Stimulated activated CD4-positive, alpha-beta T cell treated with anti-CD3 and anti-CD28 coated beads, Interleukin-15, amount 100 ng/mL, for 48 hours (primary cell): ENCODE results near the gene OCIAD1.
"Not testable (repeated sequence)": the region's sequence is repeated elsewhere in the genome, so short reads cannot be mapped to it uniquely, and the experiment has no call there.

ENCODE experiments used
- DNase-seq, 2 donors: peaks; one replicate each; pipeline ENCODE4 v3.0.0-alpha.2; 2020; ENCODE audit warnings: low read depth in 2 of 2

OCIAD1 gene

DNA sequence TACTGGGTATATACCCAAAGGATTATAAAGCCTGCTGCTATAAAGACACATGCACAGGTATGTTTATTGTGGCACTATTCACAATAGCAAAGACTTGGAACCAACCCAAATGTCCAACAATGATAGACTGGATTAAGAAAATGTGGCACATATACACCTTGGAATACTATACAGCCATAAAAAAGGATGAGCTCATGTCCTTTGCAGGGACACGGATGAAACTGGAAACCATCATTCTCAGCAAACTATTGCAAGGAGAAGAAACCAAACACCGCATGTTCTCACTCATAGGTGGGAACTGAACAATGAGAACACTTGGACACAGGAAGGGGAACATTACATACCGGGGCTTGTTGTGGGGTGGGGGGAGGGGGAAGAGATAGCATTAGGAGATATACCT, 58.9 kb downstream of the OCIAD1 start:
- DNase-seq, result not testable (repeated sequence)

DNA sequence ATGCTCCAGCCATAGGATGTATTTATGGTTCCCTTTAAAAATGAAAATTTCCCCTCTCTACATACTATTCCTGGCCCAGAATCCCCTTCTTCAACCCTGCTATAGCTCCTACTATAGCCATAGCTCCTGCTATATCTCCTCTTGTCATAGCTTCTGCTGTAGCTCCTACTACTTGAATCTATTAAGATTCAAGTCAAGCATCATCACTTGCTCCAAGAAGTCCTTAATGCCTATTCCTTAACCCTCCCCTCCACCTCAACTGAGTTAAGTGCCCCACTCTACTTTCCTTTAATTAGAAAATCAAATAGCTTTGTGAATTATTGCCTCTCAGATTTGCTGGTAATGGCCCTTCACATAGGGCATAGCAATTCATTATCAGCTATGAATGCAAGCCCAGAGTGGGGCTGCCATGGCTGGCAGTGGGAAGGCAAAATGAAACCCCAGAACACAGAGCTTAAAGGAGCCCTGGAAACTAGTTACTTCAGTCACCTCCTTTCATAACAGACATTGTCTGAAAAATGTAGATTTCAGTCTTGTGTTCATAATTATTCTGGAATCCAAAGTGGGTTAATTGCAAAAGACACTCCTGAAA, 60.2 kb downstream of the OCIAD1 start:
- DNase-seq, result no peak

DNA sequence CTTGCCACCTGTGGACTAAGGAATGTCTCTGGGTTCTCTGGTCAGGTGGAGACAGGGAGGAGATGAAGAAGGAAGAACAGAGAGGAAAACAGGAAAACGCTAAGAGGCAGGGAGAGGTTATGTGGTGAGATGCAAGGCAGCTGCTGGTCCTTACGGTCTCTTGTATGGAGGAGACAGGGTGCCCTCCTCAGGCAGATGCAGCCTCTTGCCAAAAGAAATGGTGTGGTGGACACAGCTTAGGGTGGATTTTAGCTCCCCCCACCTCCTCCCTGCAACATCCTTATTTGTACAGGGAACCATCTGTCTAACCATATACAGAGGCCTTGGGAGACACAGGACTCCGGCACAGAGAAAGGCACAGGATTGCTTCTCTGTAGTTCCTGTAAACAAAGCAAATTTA, 66.0 kb downstream of the OCIAD1 start:
- DNase-seq, result no peak

DNA sequence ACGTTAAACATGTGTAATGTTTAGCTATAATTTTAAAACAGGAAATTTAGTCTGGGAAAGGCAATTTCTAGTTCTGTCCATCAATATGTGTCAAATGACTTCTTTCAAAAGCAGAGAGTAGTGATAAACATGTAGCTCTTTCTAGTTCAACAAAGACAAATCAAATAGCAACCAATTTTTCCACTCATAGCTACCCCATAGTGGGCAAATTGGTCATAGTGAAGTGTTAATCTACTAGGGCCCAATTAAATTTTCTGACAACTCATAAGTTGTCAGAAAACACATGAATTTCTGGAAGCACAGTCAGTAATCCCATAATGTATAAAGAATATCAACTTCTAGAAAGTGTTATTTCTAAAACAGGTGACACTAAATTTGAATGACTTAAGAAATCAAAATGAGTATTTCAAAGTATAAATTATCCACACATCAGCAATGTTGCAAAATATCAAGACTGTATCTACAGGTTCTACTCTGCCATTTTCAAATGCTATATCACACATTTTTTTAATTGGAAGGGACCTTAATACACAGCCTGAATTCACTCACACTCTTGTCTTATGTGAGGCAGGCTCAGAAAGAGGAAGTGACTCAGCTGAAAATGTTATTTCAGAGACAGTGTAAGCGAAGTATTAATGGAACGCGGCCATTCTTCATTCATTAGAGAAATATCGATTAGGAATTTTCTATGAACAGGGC, 68.0 kb downstream of the OCIAD1 start:
- no peak for DNase-seq

DNA sequence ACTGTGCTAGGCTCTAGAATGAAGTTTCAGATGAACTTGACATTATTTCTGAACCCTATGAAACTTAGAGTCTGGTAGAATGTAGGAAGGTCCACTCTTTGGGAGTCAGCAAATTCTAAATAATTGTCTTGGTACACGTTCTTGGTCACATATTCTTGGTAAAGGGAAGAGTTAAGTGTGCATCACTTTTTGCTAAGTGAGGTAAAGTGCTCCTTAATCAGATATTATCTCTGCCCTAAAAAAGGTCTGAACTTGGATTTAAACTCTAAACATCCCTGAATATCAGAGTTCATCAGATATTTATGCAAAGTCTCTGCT, 68.5 kb downstream of the OCIAD1 start:
- DNase-seq, result no peak

DNA sequence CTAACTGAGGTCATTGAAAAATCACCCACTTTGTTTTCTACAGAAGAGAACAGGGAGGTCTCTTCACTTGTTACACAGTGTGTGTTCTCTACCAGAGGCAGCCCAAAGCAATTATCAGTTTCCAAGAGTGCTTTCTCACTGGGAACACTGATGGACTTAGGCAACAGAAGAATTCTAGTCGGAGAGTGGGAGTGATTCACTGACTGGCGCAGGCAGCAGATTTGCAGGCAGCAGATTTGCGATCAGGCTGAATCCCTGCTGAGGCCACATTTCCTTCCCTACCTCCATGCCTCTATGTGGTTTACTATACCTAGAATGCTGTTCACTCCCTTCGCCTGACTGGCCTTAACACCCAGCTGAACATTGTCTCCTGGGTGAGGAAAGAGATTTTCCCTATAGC, 69.1 kb downstream of the OCIAD1 start:
- DNase-seq, result no peak

DNA sequence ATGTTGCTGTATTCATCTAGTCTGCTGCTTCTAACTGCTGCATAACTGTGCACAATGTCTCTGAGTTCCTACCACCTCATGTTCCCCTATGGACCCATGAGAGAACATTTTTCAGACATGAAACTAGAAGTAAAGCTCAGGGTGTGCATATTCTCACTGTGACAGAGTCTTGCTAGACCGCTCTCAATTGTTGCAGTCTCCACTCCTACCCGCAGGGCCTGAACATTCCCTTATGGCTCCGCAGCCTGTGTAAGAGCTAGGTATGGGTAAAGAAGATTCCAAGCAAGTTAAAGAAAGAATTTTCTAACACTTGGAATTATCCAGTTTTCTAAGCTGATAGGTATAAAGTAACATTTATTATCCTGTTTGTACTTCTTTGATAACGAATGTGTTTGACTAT, 70.3 kb downstream of the OCIAD1 start:
- no peak for DNase-seq

DNA sequence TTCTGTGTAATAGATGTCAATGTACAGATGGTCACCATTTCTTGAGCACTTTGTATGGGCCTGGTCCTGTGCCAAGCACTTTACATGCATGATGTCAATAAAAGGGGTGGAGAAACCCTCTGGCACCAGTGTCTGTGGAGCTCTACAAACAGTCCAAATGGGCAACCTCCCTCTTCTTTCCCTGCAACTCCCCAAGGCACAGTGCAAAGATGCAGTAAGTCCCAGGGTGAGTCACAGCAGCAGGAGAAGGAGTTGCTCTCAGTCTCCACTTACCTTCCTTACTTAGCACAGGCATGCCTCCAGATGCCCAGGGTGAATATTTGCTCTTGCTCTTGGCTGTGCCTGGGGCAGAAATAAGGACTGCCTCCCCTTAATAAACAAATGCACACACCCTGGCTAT, 71.4 kb downstream of the OCIAD1 start:
- DNase-seq, result no peak

DNA sequence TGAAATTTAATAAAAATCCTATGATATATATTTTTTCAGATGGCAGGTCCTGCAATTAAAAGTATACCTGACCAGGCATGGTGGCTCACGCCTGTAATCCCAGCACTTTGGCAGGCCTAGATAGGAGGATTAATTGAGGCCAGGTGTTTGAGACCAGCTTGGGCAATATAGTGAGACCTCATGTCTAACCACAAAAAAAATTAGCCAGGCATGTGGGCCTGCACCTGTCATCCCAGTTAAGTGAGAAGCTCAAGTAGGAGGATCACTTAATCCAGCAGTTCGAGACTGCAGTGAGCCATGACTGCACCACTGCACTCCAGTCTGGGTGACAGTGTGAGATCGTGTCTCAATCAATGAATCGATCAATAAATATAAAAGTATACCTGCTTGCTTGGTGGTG, 73.2 kb downstream of the OCIAD1 start:
- no peak for DNase-seq

DNA sequence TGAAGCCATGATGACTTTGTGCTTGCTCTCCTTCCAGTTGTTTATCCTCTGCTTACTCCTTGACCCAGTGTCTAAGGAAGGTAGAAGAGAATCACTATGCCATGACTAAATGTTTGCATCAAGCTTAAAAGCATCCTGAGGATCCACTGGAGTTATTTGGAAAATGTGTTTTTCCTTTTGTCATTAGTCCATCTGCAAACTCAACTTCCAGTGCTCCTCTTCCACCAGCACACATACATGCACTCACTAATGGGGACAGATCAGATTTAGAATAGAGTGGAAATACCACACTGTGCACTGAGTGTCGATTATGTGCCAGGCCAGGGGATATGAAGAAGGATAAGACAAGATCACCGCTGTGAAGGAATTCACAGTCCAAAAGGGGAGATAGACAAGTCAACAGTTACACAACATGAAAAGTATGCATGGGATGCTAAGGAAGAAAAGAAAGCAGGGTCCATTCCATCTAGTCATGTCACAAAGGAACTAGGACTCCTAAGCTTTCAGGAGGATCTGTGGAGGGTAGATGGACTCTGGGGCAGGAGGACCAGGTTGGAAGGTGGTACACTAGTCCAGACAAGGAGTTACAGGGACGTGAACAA, 73.8 kb downstream of the OCIAD1 start:
- DNase-seq, result no peak

DNA sequence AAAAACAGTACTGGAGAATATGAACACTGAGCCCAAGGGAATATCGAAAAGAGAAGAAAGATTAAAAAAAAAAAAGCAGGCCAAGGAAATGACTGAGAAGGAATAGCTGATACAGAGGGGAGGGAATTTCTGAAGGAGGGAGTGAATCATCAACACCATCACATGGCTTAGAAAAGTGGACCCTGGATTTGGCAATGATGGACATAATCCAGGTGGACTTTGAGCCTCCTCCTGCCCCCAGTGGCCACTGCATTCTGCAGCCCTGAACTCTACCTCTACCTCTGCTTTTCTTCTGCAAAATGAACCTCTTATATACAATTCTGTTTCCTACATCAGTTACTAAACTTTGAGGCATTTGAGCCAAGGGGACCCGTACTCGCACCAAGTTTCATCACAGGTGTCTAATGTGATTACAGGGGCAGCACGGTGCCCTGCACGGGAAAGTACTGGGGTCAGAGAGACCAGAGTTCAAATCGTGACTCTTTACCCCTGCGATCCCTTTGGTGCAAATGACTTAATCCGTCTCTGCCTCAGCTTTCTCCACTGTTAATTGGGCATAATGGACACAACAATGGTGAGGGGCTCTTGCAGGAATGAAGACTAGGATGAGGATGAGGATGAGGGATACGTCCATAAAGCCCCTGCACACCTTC, 74.6 kb downstream of the OCIAD1 start:
- no peak for DNase-seq

DNA sequence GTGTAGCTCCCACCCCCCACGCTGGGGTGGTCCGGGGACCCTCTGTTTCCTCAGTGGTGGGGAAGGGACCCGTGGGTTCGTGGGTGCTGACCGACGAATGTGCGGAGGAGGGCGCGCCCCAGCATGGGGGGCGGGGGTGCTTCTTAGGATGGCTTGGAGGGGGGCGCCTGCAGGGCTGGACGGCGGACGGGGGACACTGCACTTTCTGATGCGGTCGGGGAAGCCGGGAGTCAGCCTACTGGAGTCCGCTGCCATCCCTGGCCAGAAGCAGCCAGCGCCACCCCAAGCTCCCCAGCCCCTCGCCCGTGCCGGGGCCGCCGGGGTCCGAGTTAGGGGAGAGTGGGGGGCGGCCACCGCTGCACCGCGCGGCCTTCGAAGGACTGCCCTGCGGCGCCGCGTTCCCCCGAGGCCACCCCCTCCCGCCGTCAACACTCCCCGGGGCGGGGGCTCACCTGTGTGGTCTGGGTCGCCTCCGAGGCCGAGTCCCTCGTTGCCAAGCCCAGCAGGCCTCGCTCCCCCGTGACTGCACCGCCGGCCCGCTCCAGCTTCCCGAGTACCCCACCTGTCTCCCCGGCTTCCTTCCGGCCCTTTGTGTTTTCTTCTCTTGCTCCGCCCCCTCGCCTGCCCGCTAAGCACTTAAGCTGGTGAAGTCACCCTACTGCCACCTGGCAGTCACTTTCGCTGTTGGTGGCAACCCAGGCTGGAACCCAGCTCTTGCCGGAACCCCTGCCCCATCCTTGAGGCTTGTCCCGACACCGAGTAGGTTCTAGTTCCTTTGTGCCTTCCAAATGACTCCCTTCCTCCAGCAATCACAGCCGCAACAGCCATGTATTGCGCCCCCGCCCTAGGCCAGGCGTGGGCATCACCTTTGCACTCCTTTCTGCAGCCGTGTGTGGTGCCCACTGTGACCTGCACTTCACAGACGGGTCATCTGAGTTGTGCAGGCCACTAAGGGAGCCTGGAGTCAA, 75.6 kb downstream of the OCIAD1 start, which contains the start of gene OCIAD2:
Gene OCIAD2, minus strand, starts transcription at position 569 of the 968 bp plus-strand sequence. CDS start 2,225 bp downstream, outside the sequence.
- peak; percentile 70 to 73 for DNase-seq

DNA sequence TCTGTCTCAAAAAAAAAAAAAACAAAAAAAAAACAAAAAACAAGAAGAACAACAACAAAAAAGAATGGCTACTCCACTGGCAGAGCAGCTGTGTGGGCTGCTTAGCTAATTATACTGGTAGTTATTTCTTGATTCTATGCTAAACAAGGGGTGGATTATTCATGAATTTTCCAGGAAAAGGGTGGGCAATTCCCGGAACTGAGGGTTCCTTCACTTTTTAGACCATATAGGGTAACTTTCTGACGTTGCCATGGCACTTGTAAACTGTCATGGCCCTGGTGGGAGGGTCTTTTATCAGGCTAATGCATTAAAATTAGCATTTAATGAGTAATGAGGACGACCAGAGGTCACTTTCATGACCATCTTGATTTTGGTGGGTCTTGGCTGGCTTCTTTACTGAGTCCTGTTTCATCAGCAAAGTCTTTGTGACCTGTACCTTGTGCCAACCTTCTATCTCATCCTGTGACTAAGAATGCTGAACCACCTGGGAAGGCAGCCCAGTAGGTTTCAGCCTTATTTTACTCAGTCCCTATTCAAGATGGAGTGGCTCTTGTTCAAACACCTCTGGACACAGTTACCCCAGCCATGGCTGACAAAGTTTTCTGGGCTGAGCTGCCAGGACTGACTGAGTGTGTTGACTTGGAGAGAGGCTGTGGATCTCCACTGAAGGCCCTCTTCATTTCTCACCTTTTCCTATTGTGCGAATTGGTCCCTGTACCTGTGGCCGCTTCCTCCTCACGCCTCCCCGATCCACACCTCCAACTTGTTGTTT, 77.0 kb downstream of the OCIAD1 start:
- no peak for DNase-seq

DNA sequence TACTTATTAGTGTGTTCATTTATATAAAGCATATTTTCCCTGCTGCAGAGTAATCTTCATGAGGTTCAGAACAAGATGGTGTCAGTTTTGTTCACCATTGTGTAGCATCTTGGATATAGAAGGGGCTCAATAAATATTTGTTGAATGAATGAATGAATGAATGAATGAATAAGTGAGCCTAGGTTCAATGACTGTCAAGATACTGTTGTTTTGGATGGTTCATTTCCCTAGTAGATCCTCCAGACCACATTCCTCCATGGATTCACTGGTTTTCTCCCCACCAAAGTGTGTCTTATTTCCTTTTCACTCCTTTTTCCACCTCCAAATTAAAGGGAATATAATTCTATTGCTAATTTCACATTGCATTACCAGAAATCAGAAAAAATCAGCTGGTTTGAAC, 77.8 kb downstream of the OCIAD1 start:
- DNase-seq, result no peak

DNA sequence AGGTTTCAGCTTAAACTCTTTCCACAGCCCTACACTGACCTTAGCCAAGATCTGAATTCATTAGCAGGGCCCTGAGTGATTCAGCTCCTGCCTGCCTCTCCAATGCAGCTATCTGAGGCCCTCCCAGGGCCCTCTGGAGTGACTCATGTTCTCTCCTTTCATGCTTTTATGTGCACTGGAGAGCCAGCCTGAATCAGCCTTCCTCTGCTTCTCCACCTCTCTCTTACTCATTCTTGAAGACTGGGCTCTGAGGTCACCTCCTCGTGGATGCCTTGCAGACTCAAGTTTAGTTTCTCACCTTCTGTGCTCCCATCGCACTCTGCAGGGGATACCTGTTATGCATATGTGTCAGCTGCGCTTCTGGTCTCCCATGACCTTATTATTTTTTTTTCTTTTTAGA, 78.8 kb downstream of the OCIAD1 start:
- peak; percentile 62 to 78 for DNase-seq

DNA sequence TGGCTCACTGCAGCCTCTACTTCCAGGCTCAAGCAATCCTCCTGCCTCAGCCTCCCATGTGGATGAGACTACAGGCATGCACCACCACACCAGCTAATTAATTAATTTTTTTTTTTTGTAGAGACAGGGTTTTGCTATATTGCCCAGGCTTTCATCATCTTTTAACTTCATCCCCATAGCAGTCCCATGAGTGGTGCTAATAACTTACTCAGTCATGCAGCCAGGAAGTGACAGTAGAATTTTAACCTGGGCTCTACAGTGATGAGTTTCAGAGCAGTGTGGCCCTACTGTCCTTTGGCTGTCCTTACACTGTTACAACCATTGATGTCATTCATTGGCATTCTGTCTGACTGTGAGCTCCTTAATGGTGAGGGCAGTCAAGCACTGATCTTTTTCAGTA, 79.6 kb downstream of the OCIAD1 start:
- no peak for DNase-seq
